Stimulated activated CD8-positive, alpha-beta memory T cell treated with anti-CD3 and anti-CD28 coated beads, Interleukin-15, amount 100 ng/mL, for 1 hour (primary cell): ENCODE data around the gene ABCG1.
"Not testable (repeated sequence)": the region's sequence is repeated elsewhere in the genome, so short reads cannot be mapped to it uniquely, and the experiment has no call there.

Source experiments
- DNase-seq: peaks from one replicate; pipeline ENCODE4 v3.0.0-alpha.2; 2020; ENCODE audit warnings: low read depth

ABCG1 gene

DNA sequence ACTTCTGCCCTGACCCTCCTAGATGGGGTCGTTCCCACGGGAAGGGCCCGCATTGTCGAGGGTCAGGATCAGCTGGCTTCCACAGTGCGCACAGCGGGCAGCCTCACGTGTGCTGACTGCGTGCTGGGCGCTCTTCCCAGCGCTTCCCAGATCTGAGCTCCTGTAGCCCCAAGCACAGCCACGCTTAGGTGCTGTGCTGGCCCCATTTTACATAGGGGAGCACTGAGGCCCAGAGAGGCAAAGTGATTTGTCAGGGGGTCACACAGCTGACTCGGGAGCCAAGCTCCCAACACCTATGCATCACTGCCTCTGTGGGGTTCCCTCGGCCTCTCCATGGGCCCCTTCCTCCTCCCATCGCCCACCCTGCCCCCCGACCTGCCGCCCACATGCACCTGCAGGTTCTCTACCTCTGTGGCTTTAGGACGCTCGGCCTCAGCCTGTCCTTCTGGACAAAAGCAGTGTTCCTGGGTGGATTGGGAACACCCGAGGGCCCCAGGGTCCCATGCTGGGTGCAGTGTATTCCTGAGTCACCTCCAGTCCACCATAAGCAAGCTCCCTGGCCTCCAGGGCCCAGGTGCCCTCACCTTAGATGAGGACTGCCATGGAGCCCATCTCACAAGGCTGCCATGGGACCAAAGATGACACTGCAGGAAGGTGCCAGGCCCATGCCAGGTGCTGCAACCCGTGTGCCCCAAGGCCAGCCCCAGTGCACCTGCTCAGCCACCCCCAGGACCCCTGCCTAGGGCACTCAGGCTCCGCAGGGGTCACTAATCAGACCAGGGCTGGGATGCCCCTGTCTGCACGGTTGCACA is 73.0 kb downstream of the ABCG1 start:
- no peak for DNase-seq

DNA sequence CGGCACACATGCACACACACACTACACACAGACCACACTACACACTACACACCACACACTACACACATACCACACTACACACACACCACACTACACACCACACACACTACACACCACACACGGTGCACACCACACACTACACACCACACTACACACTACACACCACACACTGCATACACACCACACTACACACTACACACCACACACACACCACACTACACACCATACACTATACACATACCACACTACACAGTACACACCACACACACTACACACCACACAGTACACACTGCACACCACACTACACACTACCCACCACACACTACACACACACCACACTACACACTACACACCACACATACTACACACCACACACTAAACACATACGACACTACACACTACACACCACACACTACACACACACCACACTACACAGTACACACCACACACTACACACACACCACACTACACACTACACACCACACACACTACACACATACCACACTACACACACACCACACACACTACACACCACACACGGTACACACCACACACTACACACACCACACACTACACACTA is 73.7 kb downstream of the ABCG1 start:
- DNase-seq: not testable (repeated sequence)

GRCh38 chr21:42293649-42294272 is 74.8 kb downstream of the ABCG1 start:
- DNase-seq: no peak

GRCh38 chr21:42294273-42294880 is 75.4 kb downstream of the ABCG1 start:
- DNase-seq: no peak

DNA sequence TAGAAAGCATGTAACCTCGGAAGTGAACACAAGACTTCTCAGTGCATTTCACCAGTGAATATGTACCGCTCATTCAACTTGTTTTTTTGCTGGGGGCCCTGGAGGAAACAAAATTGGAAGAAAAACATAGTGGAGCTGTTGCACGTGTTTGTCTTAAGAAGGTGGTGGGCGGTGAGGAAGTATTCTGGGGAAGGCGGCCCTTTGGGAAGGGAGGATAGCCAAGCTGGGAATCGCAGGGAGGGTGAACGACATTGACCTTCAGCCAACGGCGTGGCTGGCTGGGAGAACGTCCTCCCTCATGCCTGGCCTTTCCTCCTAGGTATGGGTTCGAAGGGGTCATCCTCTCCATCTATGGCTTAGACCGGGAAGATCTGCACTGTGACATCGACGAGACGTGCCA is 76.9 kb downstream of the ABCG1 start:
- DNase-seq: no peak

- no peak for DNase-seq
Measured at GRCh38 chr21:42296501-42296900, 77.6 kb downstream of the ABCG1 start.

- no peak for DNase-seq
Measured at GRCh38 chr21:42297377-42297776, 78.4 kb downstream of the ABCG1 start.

DNA sequence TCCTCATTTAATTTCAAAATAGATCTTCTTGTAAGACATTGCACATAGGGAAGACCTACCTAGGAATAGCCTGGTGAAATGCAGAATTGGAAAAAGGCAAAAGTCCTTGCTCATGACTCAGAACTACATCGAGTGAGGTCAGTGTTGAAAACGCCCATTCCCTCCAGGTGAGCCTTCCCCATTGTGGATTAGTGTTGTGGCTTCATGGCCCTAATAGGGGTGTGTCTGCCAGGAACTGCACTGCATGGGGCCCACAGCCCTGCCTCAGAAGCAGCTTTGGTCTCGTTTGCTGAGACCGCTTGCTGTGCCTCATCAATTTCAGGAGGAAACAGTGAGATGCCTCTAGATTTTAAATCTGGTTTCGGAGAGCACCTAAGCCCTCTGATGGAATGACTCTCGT is 79.3 kb downstream of the ABCG1 start:
- no peak for DNase-seq

- no peak for DNase-seq
Measured at GRCh38 chr21:42298657-42299056, 79.7 kb downstream of the ABCG1 start.

DNA sequence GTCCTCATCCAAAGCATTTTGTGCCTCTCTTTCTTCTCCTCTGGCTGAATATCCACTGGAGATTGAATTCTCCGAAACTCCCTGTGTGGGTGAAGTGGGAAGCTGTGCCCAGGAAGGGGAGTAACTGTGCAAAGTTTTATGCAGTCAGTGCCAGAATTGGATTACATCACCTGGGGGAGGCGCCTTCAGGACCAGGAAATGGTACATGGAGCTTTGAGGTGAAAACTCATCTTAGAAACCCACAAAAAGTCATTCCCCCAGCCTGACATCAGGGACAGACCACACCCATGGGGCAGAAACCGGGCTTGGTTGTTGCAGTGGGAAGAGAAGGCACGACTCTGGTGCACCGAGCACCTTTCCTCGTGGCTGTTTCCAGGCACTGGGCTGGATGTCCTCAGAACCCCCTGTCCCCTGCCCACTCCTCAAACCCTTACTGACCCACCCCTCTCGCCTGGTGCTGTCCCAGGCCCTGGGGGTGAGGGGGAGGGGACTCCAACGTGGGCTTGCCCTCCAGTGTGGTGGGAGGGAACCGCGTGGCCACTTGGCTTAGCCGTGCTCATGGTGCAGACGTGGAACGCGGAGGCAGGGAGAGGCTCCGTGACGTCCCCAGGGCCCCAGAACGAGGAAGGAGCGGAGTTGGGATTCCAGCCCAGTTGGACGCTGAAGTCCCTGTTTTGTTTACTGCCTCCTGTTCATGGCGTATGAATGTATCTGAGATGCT is 80.5 kb downstream of the ABCG1 start:
- DNase-seq: no peak

GRCh38 chr21:42300045-42300583 is 81.2 kb downstream of the ABCG1 start:
- DNase-seq: no peak

DNA sequence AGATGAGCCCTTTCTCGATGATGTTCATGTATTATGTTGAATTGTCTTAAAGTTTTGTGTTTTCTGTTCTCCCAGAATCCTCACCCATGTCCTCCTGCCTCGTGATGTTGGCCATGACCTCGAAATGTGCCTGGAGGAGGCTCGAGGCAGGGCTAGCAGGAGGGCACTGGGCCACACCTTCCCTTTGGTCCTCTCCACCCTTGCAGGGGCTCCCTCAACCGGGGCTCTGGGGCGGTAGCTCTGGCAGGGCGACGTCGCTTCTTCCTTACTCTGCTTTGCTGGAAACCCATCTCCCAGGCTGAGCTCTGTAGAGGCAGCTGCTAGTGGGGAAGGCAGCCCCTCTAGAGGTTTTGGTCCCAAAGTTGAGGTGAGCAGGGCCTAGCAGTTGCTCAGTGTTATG is 82.0 kb downstream of the ABCG1 start:
- DNase-seq: no peak

GRCh38 chr21:42301371-42302075 is 82.6 kb downstream of the ABCG1 start:
- DNase-seq: no peak

DNA sequence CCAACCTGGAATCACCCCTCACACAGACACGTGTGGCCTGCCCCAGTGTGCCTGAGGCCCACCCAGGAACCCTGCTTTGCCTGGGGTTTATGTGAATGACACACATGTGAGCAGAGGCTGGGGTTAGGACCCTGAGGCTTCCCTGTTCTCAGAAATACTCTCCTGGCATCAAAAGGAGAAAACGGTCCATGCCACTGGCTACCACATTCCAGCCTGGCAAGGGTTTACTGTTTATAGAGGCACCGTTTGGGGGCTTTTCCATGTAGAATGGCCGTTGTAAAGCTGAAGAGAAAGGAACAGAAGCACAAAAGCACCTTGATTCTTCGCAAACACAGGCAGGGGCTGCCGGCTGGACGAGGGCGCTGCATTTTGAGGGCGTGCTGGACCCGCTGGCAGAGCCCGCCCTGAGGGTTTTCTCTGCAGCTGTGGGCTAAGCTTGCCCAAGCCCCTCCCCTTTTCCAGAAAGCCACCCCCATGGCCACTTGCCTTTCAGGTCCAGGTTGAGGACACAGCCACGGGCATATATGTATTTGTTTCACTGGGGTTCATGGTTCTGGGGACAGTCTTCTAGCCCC is 83.2 kb downstream of the ABCG1 start:
- no peak for DNase-seq

DNA sequence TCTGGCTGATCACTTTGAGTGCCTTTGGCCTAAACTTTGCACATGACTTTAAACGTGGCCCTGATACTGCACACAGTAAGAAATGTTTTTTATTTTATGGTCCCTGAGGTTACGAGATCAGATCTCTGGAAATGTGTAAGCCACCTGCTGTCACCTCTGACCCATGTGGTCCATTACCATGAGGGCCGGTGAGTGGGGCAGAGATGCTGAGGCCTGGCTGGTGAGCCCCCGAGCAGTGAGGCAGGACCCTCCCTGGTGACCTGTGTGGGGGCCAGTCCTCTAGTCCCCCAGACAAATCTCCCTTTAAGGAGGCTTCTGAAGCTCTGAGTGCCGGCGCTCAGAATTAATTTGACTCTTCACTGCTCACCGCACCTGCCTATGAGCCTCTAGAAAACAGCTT is 83.9 kb downstream of the ABCG1 start:
- no peak for DNase-seq

DNA sequence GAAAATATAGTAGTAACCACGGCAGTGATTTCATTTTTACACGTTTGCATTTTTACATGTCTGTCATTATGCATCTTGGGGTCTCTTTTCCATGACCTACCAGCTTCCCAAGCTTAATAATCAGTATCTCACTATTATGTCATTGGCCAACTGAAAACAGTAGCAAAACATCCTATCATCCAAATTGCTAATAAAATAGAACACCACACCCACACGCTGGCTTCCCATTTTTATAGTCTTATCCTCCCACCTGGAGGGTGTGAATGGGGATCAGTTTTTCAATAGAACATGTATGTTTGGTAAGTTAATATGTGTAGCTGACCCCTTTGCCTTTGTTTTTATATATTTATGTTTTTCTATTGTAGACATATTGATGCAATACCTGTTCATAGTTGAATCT is 84.5 kb downstream of the ABCG1 start:
- no peak for DNase-seq

GRCh38 chr21:42304556-42305454 is 85.9 kb downstream of the ABCG1 start:
- no peak for DNase-seq

GRCh38 chr21:42305707-42306147 is 86.8 kb downstream of the ABCG1 start:
- no peak for DNase-seq

GRCh38 chr21:42306366-42307035 is 87.6 kb downstream of the ABCG1 start:
- no peak for DNase-seq
